Activated T-helper 1 cell treated with anti-CD3 and anti-CD28 coated beads, Interleukin-12 subunit alpha, Interleukin-12 subunit beta, Interleukin-2, Interleukin-4 antibody, amounts not matched to agents 30 ng/mL and 10 ng/mL and 1 ng/mL, durations not matched to agents 14 hours and 24 hours and 36 hours (primary cell): ENCODE data around the gene FGF22. TPM values are rescaled to one million over a fixed set of nuclear protein-coding genes. Genes with fewer than 3 reads are reported as not detected.

ENCODE experiments used
- total RNA-seq: library from RNA; stranded (reverse); gene quantifications from 2 replicates; pipeline ENCODE4 v1.2.3, GENCODE V29; 2022

FGF22 gene
- total RNA-seq, 1 donor from 2014 or later: not detected

Other genes starting within 250 kb of the FGF22 start
- 0.08 and 0.15 TPM in 2 replicates for gene C2CD4C, start 230.7 kb upstream of the FGF22 start, total RNA-seq
- not detected in 2 replicates for gene SHC2, start 178.8 kb upstream of the FGF22 start, total RNA-seq
- 0.18 and 0.27 TPM in 2 replicates for gene MADCAM1, start 143.4 kb upstream of the FGF22 start, total RNA-seq
- 17.6 and 18.2 TPM in 2 replicates for gene TPGS1, start 132.4 kb upstream of the FGF22 start, total RNA-seq
- gene CDC34, start 108.1 kb upstream of the FGF22 start, total RNA-seq: 56.6 and 58.2 TPM in 2 replicates
- 52.7 and 55.6 TPM in 2 replicates for gene GZMM, start 95.8 kb upstream of the FGF22 start, total RNA-seq
- 307 and 308 TPM in 2 replicates for gene BSG, start 67.3 kb upstream of the FGF22 start, total RNA-seq
- 1.1 and 1.2 TPM in 2 replicates for gene HCN2, start 50.0 kb upstream of the FGF22 start, total RNA-seq
- 103 and 104 TPM in 2 replicates for gene POLRMT, start 6.3 kb upstream of the FGF22 start, total RNA-seq
- 107 and 110 TPM in 2 replicates for gene RNF126, start 23.3 kb downstream of the FGF22 start, total RNA-seq
- gene FSTL3, start 36.5 kb downstream of the FGF22 start, total RNA-seq: 5.5 and 5.6 TPM in 2 replicates
- gene PRSS57, start 55.6 kb downstream of the FGF22 start, total RNA-seq: not detected in 2 replicates
- 0.18 TPM in 1 of 2 replicates, not detected in the other for gene PALM, start 69.1 kb downstream of the FGF22 start, total RNA-seq
- not detected in 2 replicates for gene MISP, start 111.2 kb downstream of the FGF22 start, total RNA-seq
- 735 and 829 TPM in 2 replicates for gene PTBP1, start 157.6 kb downstream of the FGF22 start, total RNA-seq
- gene PLPPR3, start 182.1 kb downstream of the FGF22 start, total RNA-seq: not detected in 2 replicates
- not detected in 2 replicates for gene AZU1, start 188.0 kb downstream of the FGF22 start, total RNA-seq
- not detected in 2 replicates for gene PRTN3, start 201.1 kb downstream of the FGF22 start, total RNA-seq
- gene ELANE, start 212.4 kb downstream of the FGF22 start, total RNA-seq: not detected in 2 replicates
- 0.91 and 1.2 TPM in 2 replicates for gene CFD, start 219.8 kb downstream of the FGF22 start, total RNA-seq